ENCODE measurements around the gene PTPRN2.
"Not testable (repeated sequence)": the region's sequence is repeated elsewhere in the genome, so short reads cannot be mapped to it uniquely, and the experiment has no call there.

PTPRN2 gene

DNA sequence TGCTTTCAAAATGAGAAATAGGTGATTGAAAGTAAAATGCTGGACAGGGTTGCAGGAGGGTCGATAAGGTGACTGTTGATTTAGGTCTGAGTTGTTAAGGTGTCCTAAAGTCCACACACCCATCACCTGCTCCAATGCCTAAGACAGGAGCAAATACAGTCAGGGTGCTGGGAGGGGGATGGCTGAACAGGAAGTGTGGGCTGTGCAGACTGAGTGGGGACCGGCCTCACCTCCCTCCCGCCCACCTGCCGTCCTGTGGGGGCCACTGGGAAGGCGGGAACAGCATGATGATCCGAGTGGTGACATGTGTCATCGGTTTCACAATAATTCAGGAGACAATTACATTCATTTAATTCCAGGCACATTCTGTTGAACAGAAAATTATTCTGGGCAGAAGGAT is 990.1 kb downstream of the PTPRN2 start:
- H3K27me3 ChIP-seq (ENCODE audit: control insufficient read depth in 2 of 2, insufficient read depth in 2 of 2, low read length in 2 of 2): no peaks in the 10 kb centered on the region
- no peak overlapping the region for H3K4me3 ChIP-seq (ENCODE audit: low read length in 2 of 2)
- no peaks in the 10 kb centered on the region for H3K4me1 ChIP-seq (ENCODE audit: control insufficient read depth in 2 of 2, insufficient read depth in 2 of 2, low read length in 2 of 2)
- H3K27ac ChIP-seq (ENCODE audit: low read depth in 2 of 2, low read length in 2 of 2): no peak overlapping the region
- no peaks in the 10 kb centered on the region for H3K36me3 ChIP-seq (ENCODE audit: control insufficient read depth in 2 of 2, insufficient read depth in 2 of 2, low read length in 2 of 2)
- H3K9ac ChIP-seq (ENCODE audit: low read depth in 1 of 2, low read length in 2 of 2): no peak overlapping the region
- no peaks in the 10 kb centered on the region for H3K9me3 ChIP-seq (ENCODE audit: control insufficient read depth in 2 of 2, low read length in 2 of 2)

DNA sequence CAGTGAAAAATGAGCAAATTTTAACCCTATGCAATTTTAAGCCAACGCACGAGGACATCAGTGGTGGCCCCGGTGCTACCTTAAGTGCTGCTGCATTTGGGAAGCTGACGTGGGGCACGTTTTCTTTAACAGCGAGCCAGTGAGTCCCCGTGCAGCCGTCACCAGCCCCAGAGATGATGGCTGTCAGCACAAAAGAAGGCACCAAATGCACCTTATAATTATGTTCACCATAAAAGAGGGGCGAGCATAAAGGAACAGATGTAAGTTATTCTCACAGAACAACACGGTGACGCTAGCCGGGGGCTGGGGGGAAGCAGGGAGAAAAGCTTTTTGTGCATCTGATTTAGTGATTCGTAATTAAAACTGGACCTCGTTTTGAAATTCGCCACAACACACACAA is 990.7 kb downstream of the PTPRN2 start:
- Histone ChIP-seq H3K27ac (ENCODE audit: low read depth in 2 of 2, low read length in 2 of 2) (no peak overlapping the region), H3K27me3 (ENCODE audit: control insufficient read depth in 2 of 2, insufficient read depth in 2 of 2, low read length in 2 of 2) (no peaks in the 10 kb centered on the region), H3K4me3 (ENCODE audit: low read length in 2 of 2) (no peak overlapping the region), H3K9me3 (ENCODE audit: control insufficient read depth in 2 of 2, low read length in 2 of 2) (no peaks in the 10 kb centered on the region), H3K36me3 (ENCODE audit: control insufficient read depth in 2 of 2, insufficient read depth in 2 of 2, low read length in 2 of 2) (no peaks in the 10 kb centered on the region), H3K4me1 (ENCODE audit: control insufficient read depth in 2 of 2, insufficient read depth in 2 of 2, low read length in 2 of 2) (no peaks in the 10 kb centered on the region), H3K9ac (ENCODE audit: low read depth in 1 of 2, low read length in 2 of 2) (no peak overlapping the region)

DNA sequence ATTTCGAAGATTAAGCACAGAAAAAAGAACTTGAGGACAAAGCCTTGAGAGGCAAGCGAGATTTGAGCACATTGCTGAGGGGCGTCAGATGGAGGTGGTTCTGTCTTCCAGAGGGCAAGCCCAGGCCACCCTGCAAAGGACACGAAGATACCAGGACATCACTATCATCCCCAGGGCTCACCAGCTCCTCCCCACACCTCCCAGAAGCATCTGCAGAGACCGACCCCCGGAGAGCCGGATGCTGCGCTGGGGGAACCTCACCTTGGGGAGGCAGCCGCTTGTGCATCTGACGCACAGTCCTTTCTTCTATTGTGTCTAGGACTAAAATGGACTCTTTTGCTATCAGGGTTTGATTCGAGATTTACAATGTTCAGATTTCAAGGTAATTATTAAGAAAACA is 991.2 kb downstream of the PTPRN2 start:
- Histone ChIP-seq H3K27me3 (ENCODE audit: control insufficient read depth in 2 of 2, insufficient read depth in 2 of 2, low read length in 2 of 2) (no peaks in the 10 kb centered on the region), H3K36me3 (ENCODE audit: control insufficient read depth in 2 of 2, insufficient read depth in 2 of 2, low read length in 2 of 2) (no peaks in the 10 kb centered on the region), H3K9ac (ENCODE audit: low read depth in 1 of 2, low read length in 2 of 2) (no peak overlapping the region), H3K9me3 (ENCODE audit: control insufficient read depth in 2 of 2, low read length in 2 of 2) (no peaks in the 10 kb centered on the region), H3K4me1 (ENCODE audit: control insufficient read depth in 2 of 2, insufficient read depth in 2 of 2, low read length in 2 of 2) (no peaks in the 10 kb centered on the region), H3K4me3 (ENCODE audit: low read length in 2 of 2) (no peak overlapping the region), H3K27ac (ENCODE audit: low read depth in 2 of 2, low read length in 2 of 2) (no peak overlapping the region)

DNA sequence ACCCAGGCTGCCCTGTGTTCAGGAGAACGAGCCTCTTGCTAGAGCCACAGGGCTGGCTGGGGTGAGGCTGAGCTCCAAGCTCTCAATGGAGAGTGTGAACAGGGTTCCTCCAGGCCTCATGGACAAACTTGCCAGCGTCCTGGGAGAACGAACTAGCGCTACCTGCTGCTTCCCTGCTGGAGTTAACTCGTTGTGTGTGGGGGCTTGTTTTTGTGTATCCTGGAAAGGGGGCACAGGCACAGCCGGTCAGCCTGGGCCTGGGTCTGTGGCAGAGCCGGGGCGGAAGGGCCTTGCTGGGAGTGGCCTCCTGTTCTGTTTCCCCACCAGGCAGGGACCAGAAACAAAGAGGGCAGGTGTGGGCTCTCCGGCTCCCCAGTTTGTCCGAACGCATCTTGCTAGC is 991.6 kb downstream of the PTPRN2 start:
- Histone ChIP-seq H3K9ac (ENCODE audit: low read depth in 1 of 2, low read length in 2 of 2) (no peak overlapping the region), H3K36me3 (ENCODE audit: control insufficient read depth in 2 of 2, insufficient read depth in 2 of 2, low read length in 2 of 2) (no peaks in the 10 kb centered on the region), H3K27me3 (ENCODE audit: control insufficient read depth in 2 of 2, insufficient read depth in 2 of 2, low read length in 2 of 2) (no peaks in the 10 kb centered on the region), H3K27ac (ENCODE audit: low read depth in 2 of 2, low read length in 2 of 2) (no peak overlapping the region), H3K9me3 (ENCODE audit: control insufficient read depth in 2 of 2, low read length in 2 of 2) (no peaks in the 10 kb centered on the region), H3K4me3 (ENCODE audit: low read length in 2 of 2) (no peak overlapping the region), H3K4me1 (ENCODE audit: control insufficient read depth in 2 of 2, insufficient read depth in 2 of 2, low read length in 2 of 2) (no peaks in the 10 kb centered on the region)

DNA sequence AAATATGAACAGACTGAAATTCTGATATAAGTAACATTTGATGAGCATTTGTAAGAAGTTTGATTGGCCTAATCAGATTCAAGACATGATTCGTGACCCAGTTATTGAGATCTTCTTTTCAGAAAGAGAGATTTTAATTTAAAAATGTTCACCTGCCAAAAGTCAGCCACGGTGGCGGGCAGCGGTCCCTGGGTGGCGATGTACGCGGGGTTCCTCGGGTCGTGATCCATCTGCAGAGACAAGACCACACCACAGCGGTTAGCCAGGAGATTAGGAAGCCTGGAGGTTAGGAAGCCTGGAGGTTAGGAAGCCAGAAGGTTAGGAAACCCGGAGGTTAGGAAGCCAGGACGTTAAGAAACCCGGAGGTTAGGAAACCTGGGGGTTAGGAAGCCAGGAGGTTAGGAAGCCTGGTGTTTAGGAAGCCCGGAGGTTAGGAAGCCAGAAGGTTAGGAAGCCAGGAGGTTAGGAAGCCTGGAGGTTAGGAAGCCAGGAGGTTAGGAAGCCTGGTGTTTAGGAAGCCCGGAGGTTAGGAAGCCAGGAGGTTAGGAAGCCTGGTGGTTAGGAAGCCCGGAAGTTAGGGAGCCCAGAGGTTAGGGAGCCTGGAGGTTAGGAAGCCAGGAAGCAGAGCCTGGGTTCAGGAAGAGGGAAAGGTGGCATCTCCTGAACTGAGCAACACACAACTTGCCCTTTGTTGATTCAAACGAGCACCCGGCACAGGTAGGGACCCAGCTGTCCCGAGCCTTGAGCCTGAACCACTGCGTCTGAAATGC is 992.4 kb downstream of the PTPRN2 start:
- Histone ChIP-seq H3K4me1 (ENCODE audit: control insufficient read depth in 2 of 2, insufficient read depth in 2 of 2, low read length in 2 of 2) (no peaks in the 10 kb centered on the region), H3K9ac (ENCODE audit: low read depth in 1 of 2, low read length in 2 of 2) (no peak overlapping the region), H3K9me3 (ENCODE audit: control insufficient read depth in 2 of 2, low read length in 2 of 2) (no peaks in the 10 kb centered on the region), H3K4me3 (ENCODE audit: low read length in 2 of 2) (no peak overlapping the region), H3K27me3 (ENCODE audit: control insufficient read depth in 2 of 2, insufficient read depth in 2 of 2, low read length in 2 of 2) (no peaks in the 10 kb centered on the region), H3K36me3 (ENCODE audit: control insufficient read depth in 2 of 2, insufficient read depth in 2 of 2, low read length in 2 of 2) (no peaks in the 10 kb centered on the region), H3K27ac (ENCODE audit: low read depth in 2 of 2, low read length in 2 of 2) (no peak overlapping the region)

DNA sequence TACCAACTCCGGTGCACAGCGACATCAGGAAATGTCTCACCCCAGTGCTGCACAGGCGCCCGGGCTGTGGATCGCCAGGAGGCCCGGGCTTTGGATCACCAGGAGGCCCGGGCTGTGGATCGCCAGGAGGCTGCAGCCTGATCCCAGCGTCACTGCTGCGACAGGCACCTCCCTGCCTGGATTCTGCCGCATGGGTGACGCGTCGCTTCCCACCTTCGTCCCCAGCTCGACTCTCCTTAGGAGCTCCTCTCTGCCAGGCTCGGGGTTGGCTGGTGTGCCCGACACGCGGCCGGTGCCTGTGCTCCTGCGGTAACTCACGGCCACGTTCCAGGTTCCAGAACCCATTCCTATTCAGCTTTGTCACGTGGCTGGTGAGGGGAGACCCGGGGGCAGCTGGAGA is 993.3 kb downstream of the PTPRN2 start:
- no peak overlapping the region for H3K27ac ChIP-seq (ENCODE audit: low read depth in 2 of 2, low read length in 2 of 2)
- H3K27me3 ChIP-seq (ENCODE audit: control insufficient read depth in 2 of 2, insufficient read depth in 2 of 2, low read length in 2 of 2): no peaks in the 10 kb centered on the region
- H3K4me3 ChIP-seq (ENCODE audit: low read length in 2 of 2): no peak overlapping the region
- no peaks in the 10 kb centered on the region for H3K4me1 ChIP-seq (ENCODE audit: control insufficient read depth in 2 of 2, insufficient read depth in 2 of 2, low read length in 2 of 2)
- H3K36me3 ChIP-seq (ENCODE audit: control insufficient read depth in 2 of 2, insufficient read depth in 2 of 2, low read length in 2 of 2): no peaks in the 10 kb centered on the region
- no peaks in the 10 kb centered on the region for H3K9me3 ChIP-seq (ENCODE audit: control insufficient read depth in 2 of 2, low read length in 2 of 2)
- H3K9ac ChIP-seq (ENCODE audit: low read depth in 1 of 2, low read length in 2 of 2): no peak overlapping the region

DNA sequence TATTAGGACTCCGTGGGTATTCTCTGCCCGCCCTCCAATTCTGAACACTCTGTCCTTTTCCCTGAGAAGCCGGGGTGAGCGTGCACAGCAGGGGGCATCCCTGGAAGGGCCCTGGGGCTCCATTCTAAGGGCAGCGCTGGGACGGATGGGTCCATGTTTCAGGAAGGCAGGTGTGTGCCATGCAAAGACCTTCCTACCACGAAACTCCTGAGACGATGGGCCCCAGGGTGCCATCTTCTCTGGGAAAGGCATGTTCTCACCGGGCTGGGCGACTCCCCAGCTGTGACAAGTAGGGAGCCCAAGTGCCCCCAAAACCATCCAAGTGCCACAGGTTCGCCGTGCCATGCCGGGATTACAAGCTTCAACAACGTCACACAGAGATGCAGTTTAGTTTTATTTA is 994.1 kb downstream of the PTPRN2 start:
- H3K9ac ChIP-seq (ENCODE audit: low read depth in 1 of 2, low read length in 2 of 2): no peak overlapping the region
- H3K27me3 ChIP-seq (ENCODE audit: control insufficient read depth in 2 of 2, insufficient read depth in 2 of 2, low read length in 2 of 2): no peaks in the 10 kb centered on the region
- no peaks in the 10 kb centered on the region for H3K9me3 ChIP-seq (ENCODE audit: control insufficient read depth in 2 of 2, low read length in 2 of 2)
- H3K4me3 ChIP-seq (ENCODE audit: low read length in 2 of 2): no peak overlapping the region
- H3K4me1 ChIP-seq (ENCODE audit: control insufficient read depth in 2 of 2, insufficient read depth in 2 of 2, low read length in 2 of 2): no peaks in the 10 kb centered on the region
- H3K36me3 ChIP-seq (ENCODE audit: control insufficient read depth in 2 of 2, insufficient read depth in 2 of 2, low read length in 2 of 2): no peaks in the 10 kb centered on the region
- no peak overlapping the region for H3K27ac ChIP-seq (ENCODE audit: low read depth in 2 of 2, low read length in 2 of 2)

DNA sequence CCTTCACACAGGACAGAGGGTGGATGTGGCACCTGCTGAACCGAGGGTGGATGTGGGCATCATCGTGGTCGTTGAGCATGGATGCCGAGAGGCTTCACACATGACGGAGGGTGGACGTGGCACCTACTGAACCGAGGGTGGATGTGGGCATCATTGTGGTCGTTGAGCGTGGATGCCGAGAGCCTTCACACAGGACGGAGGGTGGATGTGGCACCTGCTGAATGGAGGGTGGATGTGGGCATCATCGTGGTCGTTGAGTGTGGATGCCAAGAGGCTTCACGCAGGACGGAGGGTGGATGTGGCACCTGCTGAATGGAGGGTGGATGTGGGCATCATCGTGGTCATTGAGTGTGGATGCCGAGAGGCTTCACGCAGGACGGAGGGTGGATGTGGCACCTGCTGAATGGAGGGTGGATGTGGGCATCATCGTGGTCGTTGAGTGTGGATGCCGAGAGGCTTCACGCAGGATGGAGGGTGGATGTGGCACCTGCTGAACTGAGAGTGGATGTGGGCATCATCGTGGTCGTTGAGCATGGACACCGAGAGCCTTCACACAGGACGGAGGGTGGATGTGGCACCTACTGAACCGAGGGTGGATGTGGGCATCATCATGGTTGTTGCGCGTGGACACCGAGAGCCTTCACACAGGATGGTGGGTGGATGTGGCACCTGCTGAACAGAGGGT is 994.8 kb downstream of the PTPRN2 start:
- H3K9me3 ChIP-seq (ENCODE audit: control insufficient read depth in 2 of 2, low read length in 2 of 2); H3K36me3 ChIP-seq (ENCODE audit: control insufficient read depth in 2 of 2, insufficient read depth in 2 of 2, low read length in 2 of 2); H3K4me1 ChIP-seq (ENCODE audit: control insufficient read depth in 2 of 2, insufficient read depth in 2 of 2, low read length in 2 of 2); H3K9ac ChIP-seq (ENCODE audit: low read depth in 1 of 2, low read length in 2 of 2); H3K4me3 ChIP-seq (ENCODE audit: low read length in 2 of 2); H3K27me3 ChIP-seq (ENCODE audit: control insufficient read depth in 2 of 2, insufficient read depth in 2 of 2, low read length in 2 of 2); H3K27ac ChIP-seq (ENCODE audit: low read depth in 2 of 2, low read length in 2 of 2): not testable (repeated sequence)

DNA sequence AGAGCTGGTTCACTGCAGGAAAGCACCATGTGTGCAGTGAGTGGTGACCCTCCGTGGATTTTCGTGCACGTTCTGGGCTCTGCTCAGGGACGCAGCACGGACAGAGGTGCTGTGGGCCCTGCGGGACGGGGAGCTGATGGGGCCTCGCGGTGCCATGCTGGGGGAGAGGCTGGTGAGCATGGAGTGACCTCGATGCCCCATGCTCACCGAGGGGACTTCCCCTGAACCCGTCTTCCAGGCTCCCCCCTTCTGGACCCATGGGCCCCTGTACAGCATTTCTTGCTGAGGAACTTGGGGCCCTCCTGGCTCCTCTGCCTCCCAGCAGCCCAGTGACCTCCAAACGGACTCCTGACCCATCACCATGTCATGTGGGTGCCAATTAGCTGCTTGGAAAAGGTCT is 997.1 kb downstream of the PTPRN2 start:
- H3K27ac ChIP-seq (ENCODE audit: low read depth in 2 of 2, low read length in 2 of 2): no peak overlapping the region
- H3K4me3 ChIP-seq (ENCODE audit: low read length in 2 of 2): no peak overlapping the region
- H3K27me3 ChIP-seq (ENCODE audit: control insufficient read depth in 2 of 2, insufficient read depth in 2 of 2, low read length in 2 of 2): peaks cover 0 to 4% of the 10 kb centered on the region in 2 donors
- no peaks in the 10 kb centered on the region for H3K9me3 ChIP-seq (ENCODE audit: control insufficient read depth in 2 of 2, low read length in 2 of 2)
- no peaks in the 10 kb centered on the region for H3K36me3 ChIP-seq (ENCODE audit: control insufficient read depth in 2 of 2, insufficient read depth in 2 of 2, low read length in 2 of 2)
- no peaks in the 10 kb centered on the region for H3K4me1 ChIP-seq (ENCODE audit: control insufficient read depth in 2 of 2, insufficient read depth in 2 of 2, low read length in 2 of 2)
- H3K9ac ChIP-seq (ENCODE audit: low read depth in 1 of 2, low read length in 2 of 2): no peak overlapping the region

DNA sequence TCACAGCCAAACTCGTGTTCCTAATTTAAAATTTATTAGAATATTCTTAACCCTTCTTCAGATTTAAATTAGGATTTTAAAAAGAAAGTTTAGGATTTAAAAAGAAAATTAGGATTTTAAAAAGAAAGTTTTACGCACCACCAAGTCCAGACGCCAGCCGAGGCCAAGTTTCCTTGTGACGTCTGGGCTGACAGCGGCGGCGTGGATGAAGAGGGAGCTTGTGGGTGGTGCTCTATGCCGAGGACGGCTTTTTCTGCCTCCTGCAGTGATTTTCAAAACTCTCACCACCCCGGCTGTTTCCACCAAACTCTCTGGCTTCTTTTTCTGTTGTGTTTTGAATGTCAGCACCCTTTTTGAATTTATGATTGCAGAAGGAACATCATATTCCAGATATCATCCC is 997.9 kb downstream of the PTPRN2 start:
- peaks cover 0 to 4% of the 10 kb centered on the region in 2 donors for H3K27me3 ChIP-seq (ENCODE audit: control insufficient read depth in 2 of 2, insufficient read depth in 2 of 2, low read length in 2 of 2)
- H3K4me3 ChIP-seq (ENCODE audit: low read length in 2 of 2): no peak overlapping the region
- H3K27ac ChIP-seq (ENCODE audit: low read depth in 2 of 2, low read length in 2 of 2): no peak overlapping the region
- no peaks in the 10 kb centered on the region for H3K9me3 ChIP-seq (ENCODE audit: control insufficient read depth in 2 of 2, low read length in 2 of 2)
- H3K4me1 ChIP-seq (ENCODE audit: control insufficient read depth in 2 of 2, insufficient read depth in 2 of 2, low read length in 2 of 2): no peaks in the 10 kb centered on the region
- no peaks in the 10 kb centered on the region for H3K36me3 ChIP-seq (ENCODE audit: control insufficient read depth in 2 of 2, insufficient read depth in 2 of 2, low read length in 2 of 2)
- H3K9ac ChIP-seq (ENCODE audit: low read depth in 1 of 2, low read length in 2 of 2): no peak overlapping the region
